Limb (tissue), 2 donors: ENCODE results near the gene GPRIN1.
"Not testable (repeated sequence)": the region's sequence is repeated elsewhere in the genome, so short reads cannot be mapped to it uniquely, and the experiment has no call there.

Experiments
- DNase-seq, 2 donors: peaks; one replicate each; pipeline ENCODE4 v3.0.0-alpha.2; 2016; ENCODE audit errors: extremely low spot score in 2 of 2

GPRIN1 gene

DNA sequence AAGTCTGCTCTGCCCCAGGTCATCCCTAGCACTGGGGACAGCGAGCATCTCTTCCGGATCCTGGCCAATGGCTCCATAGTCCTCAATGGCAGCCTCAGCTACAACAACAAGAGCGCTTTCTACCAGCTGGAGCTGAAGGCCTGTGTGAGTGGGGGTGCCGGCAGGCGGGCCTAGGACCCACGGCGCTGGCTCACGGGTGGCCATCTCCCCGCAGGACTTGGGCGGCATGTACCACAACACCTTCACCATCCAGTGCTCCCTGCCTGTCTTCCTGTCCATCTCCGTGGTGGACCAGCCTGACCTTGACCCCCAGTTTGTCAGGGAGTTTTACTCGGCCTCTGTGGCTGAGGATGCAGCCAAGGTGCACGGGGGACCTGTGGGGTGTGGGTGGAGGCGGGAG is 34.9 kb downstream of the GPRIN1 start:
- no peak for DNase-seq

DNA sequence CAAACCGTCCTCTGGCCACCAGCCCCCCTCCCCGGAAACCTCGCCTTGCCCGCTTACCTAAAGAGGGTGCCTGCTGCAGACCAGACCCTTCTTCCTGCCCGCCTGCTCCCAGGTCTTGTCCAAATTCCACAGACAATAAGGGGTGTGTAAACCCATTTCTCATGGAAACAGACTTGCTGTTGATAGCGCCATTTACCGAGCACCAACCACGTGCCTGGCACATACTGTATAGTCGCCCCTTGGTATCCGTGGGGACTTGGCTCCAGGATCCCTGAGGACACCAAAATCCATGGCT is 35.7 kb downstream of the GPRIN1 start:
- no peak for DNase-seq

DNA sequence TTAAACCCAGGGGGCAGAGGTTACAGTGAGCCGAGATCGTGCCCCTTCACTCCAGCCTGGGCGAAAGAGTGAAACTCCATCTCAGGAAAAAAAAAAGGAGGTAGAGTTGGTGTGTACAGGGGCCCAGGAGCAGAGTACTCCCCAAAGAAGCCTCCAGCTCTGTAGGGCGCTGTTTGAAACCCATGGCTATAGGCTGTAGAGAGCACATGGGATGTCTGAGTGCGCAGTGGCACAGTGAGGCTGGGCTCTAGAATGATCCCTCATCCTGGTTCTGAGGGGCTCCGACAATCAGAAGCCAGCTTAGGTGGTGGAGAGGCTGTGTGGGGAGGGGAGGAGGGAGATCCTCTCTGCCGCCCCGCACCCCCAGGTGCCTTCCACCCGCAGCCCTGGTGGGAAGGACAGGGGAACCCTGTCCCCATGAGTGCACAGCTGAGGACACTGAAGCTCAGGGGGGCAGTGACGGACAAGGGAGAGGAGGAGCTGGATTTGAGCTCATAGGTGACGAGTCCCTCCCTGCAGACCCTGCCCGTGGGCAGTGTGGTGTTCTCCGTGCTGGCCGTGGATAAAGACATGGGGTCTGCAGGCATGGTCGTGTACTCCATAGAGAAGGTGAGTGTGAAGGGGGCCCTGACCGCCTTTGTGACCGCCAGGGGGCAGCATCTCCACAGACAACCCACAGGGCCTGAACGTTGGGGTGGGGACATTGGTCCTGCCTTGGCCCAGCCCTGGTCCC is 36.2 kb downstream of the GPRIN1 start:
- DNase-seq, result peak in 1 of 2 donors; percentile 76

DNA sequence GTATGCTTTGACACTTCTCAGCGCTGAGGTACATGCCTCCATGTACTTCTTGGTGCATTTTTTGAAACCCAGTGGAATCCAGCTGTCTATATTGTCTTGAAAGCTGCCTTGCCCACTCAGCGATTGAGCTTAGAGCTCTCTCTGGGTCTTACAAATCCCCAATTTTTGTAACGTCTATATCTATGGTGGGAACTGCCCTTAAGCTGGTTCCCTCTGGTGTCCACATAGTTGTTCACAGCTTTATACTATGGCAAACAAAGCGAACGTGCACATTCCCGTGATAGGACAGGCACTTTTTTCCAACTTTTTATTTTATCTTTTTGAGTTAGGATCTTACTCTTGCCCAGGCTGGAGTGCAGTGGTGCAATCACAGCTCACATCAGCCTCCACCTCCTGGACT is 39.9 kb downstream of the GPRIN1 start:
- DNase-seq, result no peak

DNA sequence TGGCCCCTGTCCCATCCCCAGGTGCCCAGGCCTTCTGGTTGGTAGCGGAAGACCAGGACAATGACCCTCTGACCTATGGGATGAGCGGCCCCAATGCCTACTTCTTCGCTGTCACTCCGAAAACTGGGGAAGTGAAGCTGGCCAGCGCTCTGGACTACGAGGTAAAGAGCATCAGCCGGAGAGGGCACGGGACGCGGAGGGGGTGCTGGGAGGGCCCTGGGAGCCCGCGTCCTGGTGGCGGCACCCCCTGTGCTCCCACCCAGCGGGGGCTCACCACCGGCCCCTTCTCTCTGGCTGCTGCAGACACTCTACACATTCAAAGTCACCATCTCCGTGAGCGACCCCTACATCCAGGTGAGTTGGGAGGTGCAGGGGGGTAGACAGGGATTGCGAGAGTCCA is 41.3 kb downstream of the GPRIN1 start:
- DNase-seq, result no peak

DNA sequence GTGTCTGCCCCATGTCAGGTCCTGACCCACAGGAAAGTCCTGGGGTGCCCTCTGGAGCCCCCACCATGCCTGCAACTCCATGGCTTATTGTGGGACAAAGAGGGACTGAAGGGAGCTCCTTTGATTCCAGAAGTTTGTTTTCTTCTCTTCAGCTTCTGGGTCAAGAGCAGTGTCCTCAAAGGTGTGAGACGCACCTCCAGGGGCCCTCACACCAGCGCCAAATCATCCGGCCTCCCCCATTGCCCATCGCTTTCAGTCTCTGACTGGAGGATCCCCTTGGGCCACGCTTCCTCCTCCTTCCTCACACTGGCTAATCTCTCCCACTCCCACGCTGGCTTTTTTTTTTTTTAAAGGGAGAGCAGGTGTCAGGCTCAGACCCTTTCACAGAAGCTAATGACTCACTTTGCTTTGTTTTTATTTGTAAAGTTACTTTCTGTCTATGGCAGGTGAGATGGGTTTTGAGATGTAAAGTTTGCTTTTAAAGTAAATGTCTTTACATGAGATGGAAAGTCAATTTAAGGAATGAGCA is 44.1 kb downstream of the GPRIN1 start:
- no peak for DNase-seq

DNA sequence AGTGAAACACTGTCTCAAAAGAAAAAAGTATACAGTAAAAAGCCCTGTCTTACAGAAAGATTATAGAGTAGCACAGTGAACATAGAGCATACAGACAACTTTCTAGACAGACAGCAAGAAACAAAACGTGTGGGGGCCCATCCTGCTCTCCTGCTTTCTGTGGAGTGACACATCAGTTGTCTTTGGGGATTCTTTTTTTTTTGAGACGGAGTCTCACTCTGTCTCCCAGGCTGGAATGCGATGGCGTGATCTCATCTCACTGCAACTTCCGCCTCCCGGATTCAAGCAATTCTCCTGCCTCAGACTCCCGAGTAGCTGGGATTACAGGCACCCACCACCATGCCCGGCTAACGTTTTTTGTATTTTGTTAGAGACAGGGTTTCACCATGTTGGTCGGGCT is 46.0 kb downstream of the GPRIN1 start:
- DNase-seq, result no peak

DNA sequence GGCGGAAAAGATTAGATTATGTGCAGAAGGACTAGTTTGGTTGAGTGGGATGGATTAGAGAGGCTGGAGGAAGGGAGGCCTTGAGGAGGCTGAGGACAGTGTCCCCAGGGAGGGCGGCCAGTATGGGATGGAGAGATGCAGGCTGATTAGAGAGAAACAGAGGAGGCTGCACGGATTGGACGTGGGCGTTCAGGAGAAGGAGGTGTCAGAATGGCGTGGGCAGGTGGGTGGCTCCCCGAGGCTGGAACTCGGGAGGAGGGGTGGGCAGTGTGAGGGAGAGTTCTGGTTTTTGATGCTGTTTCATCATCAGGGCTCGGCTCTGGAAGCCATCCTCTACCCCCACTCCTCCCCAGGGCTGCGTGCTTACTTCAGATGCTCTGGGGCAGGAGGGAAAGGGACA is 47.8 kb downstream of the GPRIN1 start:
- no peak for DNase-seq

DNA sequence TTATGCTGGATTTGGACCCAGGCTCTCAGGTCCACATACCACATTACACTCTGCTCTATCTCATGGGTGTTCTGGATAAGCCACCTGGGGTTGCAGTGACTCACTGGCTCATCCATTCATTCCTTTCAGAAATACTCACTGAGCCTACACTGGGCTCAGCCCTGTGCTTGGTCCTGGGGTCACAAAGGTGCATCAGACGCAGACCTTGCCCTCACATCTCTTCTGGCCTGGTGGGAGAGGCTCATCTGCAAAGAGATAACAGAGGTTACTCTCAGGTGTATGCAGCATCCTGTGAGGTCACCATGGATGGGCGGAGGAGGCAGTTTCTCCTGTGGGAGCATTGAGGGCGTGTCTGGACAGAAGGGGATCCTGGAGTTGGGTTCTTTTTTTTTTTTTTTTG is 48.7 kb downstream of the GPRIN1 start:
- DNase-seq, result no peak

DNA sequence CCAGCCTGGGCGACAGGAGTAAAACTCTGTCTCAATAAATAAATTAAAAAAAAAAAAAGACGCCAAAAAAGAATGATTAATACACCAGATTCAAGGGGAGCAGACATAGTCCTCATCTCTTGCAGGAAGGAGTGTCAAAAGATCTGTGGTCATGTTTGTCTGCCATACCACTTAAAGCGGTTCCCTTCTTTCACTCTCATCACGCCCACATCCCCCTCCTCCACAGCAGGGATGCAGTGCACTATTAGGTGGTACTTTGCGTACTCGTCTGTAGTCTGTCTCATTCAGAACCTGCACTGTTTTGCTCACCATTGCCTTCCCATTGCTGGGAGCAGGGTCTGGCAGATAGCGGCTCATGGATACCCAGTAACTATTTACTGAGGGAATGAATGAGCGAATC is 49.6 kb downstream of the GPRIN1 start:
- no peak for DNase-seq

DNA sequence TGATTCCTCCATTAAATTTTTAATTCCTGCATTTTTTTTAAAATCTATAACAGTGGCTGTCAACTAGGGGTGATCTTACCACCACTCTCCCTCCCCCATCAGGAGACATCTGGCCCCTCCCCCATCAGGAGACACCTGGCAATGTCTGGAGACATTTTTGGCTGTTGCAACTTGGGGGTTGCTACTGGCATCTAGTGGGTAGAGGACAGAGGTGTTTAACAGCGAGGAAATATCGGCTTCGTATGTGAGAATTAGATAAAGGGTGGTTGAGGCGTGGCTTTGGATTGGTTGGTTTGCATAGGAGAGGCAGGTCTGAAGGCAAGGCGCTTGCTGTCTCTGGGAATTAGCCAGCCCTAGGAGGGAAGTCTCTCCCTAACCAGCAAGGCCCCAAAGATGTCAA is 50.3 kb downstream of the GPRIN1 start:
- DNase-seq, result no peak

DNA sequence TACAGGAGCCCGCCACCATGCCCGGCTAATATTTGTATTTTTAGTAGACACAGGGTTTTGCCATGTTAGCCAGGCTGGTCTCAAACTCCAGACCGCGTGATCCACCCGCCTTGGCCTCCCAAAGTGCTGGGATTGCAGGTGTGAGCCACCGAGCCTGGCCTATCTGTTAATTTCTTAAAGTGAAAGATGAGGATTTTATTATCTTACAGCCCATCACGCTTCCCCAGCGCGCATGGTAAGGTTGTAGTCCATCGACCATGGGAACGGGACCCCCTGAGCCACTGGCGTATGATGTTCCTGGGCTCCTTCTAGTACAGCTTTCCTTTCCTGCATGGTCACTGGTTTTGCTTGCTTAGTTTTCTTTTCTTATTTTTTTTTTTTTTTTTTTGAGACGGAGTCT is 52.1 kb downstream of the GPRIN1 start:
- no peak for DNase-seq

DNA sequence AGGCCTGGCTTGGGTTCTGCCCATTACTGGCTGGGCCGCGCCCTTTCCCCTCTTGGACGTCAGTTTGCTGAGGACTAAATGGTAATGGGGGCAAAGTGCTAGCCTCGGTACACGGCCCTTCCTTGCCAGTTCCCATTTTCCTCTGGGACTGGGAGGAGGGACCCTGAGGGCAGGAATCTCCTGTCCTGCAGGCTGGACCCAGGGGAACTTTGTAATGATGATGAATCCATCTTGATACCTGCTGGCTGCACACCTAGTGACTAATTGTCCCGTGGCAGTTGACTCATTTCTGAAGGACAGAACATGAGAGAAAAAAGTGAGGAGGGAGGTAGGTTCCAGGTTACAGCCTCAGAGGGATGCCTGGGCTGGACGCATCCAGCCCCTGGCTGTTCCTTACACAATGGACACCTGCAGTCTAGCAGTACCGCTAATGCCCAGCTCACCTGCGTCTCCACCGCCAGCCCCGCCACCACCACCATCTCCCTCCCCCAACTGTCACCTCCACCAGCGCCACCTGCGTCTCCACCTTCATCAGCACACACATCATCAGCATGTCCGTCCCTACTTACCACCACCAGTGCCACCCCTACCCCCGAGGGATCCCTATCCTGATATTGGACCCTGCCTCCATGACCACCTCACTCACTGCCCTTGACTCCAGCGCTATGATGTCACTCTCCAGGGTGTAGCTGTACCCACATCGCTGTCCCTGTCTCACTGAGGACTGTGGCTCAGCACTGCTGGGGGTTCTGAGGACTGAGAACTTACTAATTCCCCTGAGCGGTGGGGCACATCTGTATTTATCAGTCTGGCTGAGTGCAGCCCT is 56.5 kb downstream of the GPRIN1 start:
- DNase-seq, result no peak

DNA sequence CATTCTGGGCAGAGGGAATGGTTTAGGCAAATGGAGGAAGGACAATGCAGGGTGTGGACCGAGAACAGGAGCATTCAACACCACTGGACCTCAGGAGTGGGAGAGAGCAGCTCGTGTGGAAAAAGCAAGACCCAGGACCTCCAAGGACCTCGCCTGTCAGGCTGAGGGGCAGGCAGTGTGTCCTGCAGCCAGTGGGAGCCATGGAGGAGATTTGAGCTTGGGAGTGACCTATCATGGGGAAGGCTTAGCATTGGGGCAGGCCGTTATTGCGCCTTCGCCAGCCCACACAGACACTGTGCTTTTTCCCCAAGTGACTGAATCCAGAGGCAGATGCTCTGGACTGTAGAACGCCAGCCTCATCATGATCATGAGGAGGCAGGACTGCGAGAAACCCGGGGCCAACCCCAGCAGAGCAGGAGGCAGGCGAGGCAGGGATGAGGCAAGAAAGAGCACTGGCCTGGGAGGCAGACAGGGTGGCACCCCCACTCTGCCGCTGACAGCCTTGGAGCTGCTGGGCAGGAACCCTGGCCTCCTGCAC is 57.6 kb downstream of the GPRIN1 start:
- DNase-seq, result no peak

DNA sequence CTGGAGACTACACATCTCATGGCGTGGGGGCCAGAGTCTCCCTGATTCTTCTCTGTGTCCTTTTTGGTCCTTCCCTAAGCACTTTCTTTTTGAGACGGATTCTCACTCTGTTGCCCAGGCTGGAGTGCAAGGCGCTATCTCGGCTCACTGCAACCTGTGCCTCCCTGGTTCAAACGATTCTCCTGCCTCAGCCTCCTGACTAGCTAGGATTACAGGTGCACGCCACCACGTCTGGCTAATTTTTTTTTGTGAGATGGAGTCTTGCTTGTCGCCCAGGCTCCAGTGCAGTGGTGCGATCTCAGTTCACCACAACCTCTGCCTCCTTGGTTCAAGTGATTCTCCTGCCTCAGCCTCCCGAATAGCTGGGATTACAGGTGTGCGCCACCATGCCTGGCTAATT is 59.0 kb downstream of the GPRIN1 start:
- not testable (repeated sequence) for DNase-seq

DNA sequence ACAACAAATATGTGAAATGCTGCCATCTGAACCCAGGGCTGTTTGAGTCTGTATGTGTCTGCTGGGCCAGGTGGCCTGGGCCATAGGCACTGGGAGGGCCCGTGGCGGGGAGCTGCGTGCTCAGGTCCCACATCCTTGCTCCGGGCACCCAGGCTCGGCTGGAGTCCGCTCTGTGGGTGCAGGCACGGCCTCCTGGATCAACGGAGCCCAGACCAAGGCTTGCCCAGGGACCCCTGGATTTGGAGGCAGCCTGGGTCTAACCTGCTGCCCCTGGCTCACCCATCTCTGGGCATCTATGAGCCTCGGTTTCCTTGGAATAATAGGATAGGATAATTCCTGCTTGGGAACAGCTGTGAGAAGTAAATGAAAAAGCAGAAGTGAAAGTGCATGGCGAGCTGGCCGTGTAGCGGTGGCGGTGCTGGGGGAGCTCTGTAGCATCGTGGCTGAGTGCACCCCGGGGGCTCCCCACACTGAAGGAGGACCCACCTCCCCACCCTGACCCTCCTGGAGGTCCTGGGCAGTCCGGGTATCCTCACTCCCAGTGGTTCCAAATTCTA is 59.6 kb downstream of the GPRIN1 start:
- DNase-seq, result no peak

DNA sequence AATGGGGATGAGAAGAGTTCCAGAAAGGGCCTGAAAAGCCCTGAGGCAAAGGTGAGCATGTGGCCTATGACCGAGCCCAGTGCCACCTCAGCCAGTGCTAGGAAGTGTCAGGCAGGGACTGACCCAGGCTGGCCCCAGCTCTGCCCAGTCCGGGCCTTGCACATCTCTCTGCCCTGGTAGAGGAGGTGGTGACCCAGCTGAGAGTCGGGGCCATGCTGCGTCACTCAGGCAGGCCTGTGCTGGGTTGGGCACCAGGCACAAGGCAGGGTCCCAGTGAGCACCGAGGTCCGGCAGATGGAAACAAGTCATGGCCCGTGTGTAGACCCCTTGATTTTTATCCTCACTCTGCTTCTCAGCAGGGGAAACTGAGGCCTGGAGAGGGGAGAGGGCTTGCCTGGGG is 60.1 kb downstream of the GPRIN1 start:
- no peak for DNase-seq

DNA sequence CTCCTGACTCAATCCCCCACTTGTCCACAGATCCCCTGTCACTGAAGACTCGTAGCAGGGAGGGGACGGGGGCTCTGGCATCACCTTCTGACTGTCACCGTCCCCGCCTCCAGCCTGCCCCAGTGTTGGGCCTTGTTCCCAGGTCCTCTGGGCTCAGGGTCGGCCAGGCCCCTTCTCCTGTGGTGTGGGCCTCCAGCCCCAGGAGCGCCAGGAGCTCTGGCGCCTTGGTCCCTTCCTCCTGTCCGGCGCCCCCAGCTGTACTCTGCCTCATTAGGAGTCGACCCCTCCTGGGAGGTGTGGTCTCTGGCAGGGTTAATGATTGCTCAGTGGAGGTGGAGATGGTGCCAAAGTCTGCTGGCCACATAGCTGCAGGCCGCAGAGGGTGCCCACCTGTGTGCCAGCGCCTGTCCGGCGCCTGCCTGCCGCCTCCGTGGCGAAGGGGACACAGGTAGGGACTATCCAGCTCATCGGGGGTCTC is 61.0 kb downstream of the GPRIN1 start, which contains the start of gene CDHR2:
Gene CDHR2, plus strand, starts transcription at position 376 of the 478 bp plus-strand sequence. CDS start 16,011 bp downstream, outside the sequence.
- DNase-seq, result no peak

DNA sequence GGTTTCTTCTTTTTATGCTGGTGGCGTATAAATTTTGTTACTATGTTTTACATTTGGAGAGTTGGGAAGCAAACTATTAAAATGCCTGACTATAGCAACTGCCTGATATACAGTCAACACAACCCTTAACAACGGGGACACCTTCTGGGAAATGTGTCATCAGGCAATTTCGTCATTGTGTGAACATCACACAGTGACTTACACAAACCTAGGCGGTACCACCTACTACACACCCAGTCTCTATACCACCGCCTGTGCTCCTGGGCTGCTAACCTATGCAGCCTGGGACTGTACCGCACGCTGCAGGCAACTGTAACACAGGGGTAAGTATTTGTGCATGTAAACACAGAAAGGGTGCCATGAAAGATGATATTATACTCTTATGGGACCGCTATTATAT is 62.2 kb downstream of the GPRIN1 start:
- DNase-seq, result no peak
